Neuronal stem cell (in vitro differentiated cells): ENCODE data around the gene ATP2C2.
A peak's percentile ranks its signal among the peaks of the same experiment; 100 is the strongest.

Experiments
- DNase-seq: peaks from one replicate; pipeline ENCODE4 v3.0.0-alpha.2; 2013; ENCODE audit warnings: low spot score
- H2AFZ ChIP-seq: one replicate; pipeline ENCODE4 v1.6.1; 2013; ENCODE audit warnings: mild to moderate bottlenecking, low read length, inconsistent platforms
- H2AK5ac ChIP-seq: 2 replicates; pipeline ENCODE4 v1.6.1; 2013; ENCODE audit warnings: low read depth, mild to moderate bottlenecking, inconsistent platforms, low read length, moderate library complexity, mixed read lengths
- H2BK120ac ChIP-seq: 2 replicates; pipeline ENCODE4 v1.6.1; 2013; ENCODE audit warnings: low read depth, mild to moderate bottlenecking, inconsistent platforms, low read length, moderate library complexity, mixed read lengths
- H2BK12ac ChIP-seq: one replicate; pipeline ENCODE4 v1.6.1; 2013; ENCODE audit warnings: low read length, inconsistent platforms
- H2BK15ac ChIP-seq: 2 replicates; pipeline ENCODE4 v1.6.1; 2013; ENCODE audit warnings: mild to moderate bottlenecking, low read length, inconsistent platforms, mixed read lengths
- H2BK5ac ChIP-seq: one replicate; pipeline ENCODE4 v1.6.1; 2013; ENCODE audit warnings: inconsistent platforms, mild to moderate bottlenecking, low read length, moderate library complexity
- H3K14ac ChIP-seq: one replicate; pipeline ENCODE4 v1.6.1; 2013; ENCODE audit warnings: low read length, inconsistent platforms
- H3K18ac ChIP-seq: 2 replicates; pipeline ENCODE4 v1.6.1; 2013; ENCODE audit warnings: low read length, inconsistent platforms
- H3K23ac ChIP-seq: 2 replicates; pipeline ENCODE4 v1.6.1; 2013; ENCODE audit warnings: low read depth, mild to moderate bottlenecking, mixed read lengths, low read length, inconsistent platforms; ENCODE audit not compliant: poor library complexity
- H3K27ac ChIP-seq: replicated peaks from 3 replicates; pipeline ENCODE4 v1.5.1; 2013; ENCODE audit warnings: low read length, inconsistent platforms
- H3K27me3 ChIP-seq, 3 experiments: 2 replicates each; pipeline ENCODE4 v1.6.1; 2013; ENCODE audit warnings: low read length in 3 of 3, mild to moderate bottlenecking in 2 of 3, inconsistent platforms in 1 of 3, low read depth in 1 of 3, mixed read lengths in 1 of 3, moderate library complexity in 1 of 3; ENCODE audit not compliant: control insufficient read depth in 3 of 3, insufficient read depth in 3 of 3
- H3K36me3 ChIP-seq, 2 donors: replicated peaks in 1 of 2; 2 replicates each; pipeline ENCODE4 v1.6.1; 2013; ENCODE audit warnings: low read length in 2 of 2; ENCODE audit not compliant: control insufficient read depth in 2 of 2, insufficient read depth in 2 of 2
- H3K4ac ChIP-seq: 2 replicates; pipeline ENCODE4 v1.6.1; 2013; ENCODE audit warnings: inconsistent platforms, mild to moderate bottlenecking, low read length, moderate library complexity
- H3K4me1 ChIP-seq, 2 donors: 1 replicate in 1 of 2; 2 replicates in 1 of 2; pipeline ENCODE4 v1.6.1; 2013; ENCODE audit warnings: low read length in 2 of 2, low read depth in 1 of 2; ENCODE audit not compliant: control insufficient read depth in 2 of 2, insufficient read depth in 1 of 2
- H3K4me2 ChIP-seq: one replicate; pipeline ENCODE4 v1.6.1; 2013; ENCODE audit warnings: mild to moderate bottlenecking, low read length, inconsistent platforms; ENCODE audit not compliant: insufficient read depth, poor library complexity, severe bottlenecking
- H3K4me3 ChIP-seq, 2 donors: 2 replicates each; pipeline ENCODE4 v1.5.1; 2013; ENCODE audit warnings: low read length in 2 of 2, mild to moderate bottlenecking in 2 of 2, inconsistent platforms in 1 of 2, moderate library complexity in 1 of 2
- H3K79me1 ChIP-seq: one replicate; pipeline ENCODE4 v1.6.1; 2013; ENCODE audit warnings: low read depth, mild to moderate bottlenecking, inconsistent platforms, low read length, moderate library complexity
- H3K9ac ChIP-seq: one replicate; pipeline ENCODE4 v1.6.1; 2013; ENCODE audit warnings: mild to moderate bottlenecking, low read depth, low read length, inconsistent platforms; ENCODE audit not compliant: poor library complexity
- H3K9me3 ChIP-seq, 2 donors: replicated peaks in 1 of 2; 2 replicates each; pipeline versions ENCODE3 to v1.6.1; 2013; ENCODE audit warnings: low read length in 2 of 2, mild to moderate bottlenecking in 2 of 2, inconsistent platforms in 1 of 2, low read depth in 1 of 2, mixed read lengths in 1 of 2, moderate library complexity in 1 of 2; ENCODE audit not compliant: control insufficient read depth in 2 of 2, insufficient read depth in 1 of 2
- H4K8ac ChIP-seq: one replicate; pipeline ENCODE4 v1.6.1; 2013; ENCODE audit warnings: low read depth, mild to moderate bottlenecking, inconsistent platforms, low read length, moderate library complexity
- H4K91ac ChIP-seq: one replicate; pipeline ENCODE4 v1.6.1; 2013; ENCODE audit warnings: low read length, low read depth, mild to moderate bottlenecking, inconsistent platforms; ENCODE audit not compliant: poor library complexity
- WGBS, 2 donors: extraction: QIAGEN DNeasy Blood & Tissue Kit; methylation state at CpG; one replicate each; pipeline ENCODE4 v1.1.7; 2013; ENCODE audit warnings: missing lambda C conversion rate in 2 of 2, mixed read lengths in 1 of 2; ENCODE audit not compliant: insufficient read length in 2 of 2, insufficient replicate concordance in 1 of 2; ENCODE audit errors: extremely low coverage in 2 of 2; 5-methylcytosine and 5-hydroxymethylcytosine counted together

The ATP2C2 gene

DNA sequence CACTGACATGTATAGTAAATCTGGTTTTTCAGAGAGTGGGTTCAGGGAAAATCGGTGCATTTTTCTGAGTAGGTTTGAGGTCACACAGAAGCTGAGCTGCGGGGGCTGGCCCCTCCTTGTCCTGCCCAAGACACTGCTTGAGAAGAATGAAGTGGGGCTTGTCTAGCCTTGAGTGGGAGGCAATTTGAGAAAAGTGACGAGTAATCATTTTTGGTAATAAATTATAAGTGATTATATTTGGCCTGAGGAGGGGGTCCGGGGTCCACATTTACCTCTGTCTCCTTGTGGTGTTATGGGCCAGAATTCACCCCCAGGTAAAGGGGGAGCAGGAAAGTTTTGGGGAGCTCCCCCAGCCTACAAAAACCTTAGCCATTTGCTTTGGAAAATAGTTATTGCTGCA lies 45.6 kb upstream of the ATP2C2 start:
- no peak overlapping the region for H2AFZ ChIP-seq
- no peak overlapping the region for H4K8ac ChIP-seq
- H2BK5ac ChIP-seq = no peak overlapping the region
- no peak overlapping the region for H3K4me3 ChIP-seq
- H3K27ac ChIP-seq = no peak overlapping the region
- no peak overlapping the region for H2BK120ac ChIP-seq
- no peak overlapping the region for H3K4me2 ChIP-seq
- H4K91ac ChIP-seq = no peak overlapping the region
- no peaks in the 10 kb centered on the region for H3K27me3 ChIP-seq
- H3K18ac ChIP-seq = no peak overlapping the region
- no peak overlapping the region for H3K9ac ChIP-seq
- no peak for DNase-seq
- H2BK15ac ChIP-seq = no peak overlapping the region
- no peak overlapping the region for H3K4ac ChIP-seq
- H3K4me1 ChIP-seq = peaks cover 2 to 4% of the 10 kb centered on the region in 2 donors
- no peak overlapping the region for H3K14ac ChIP-seq
- no peaks in the 10 kb centered on the region for H3K79me1 ChIP-seq
- no peak overlapping the region for H2BK12ac ChIP-seq
- no peak overlapping the region for H2AK5ac ChIP-seq
- no peak overlapping the region for H3K23ac ChIP-seq
- H3K9me3 ChIP-seq = peaks cover 3 to 8% of the 10 kb centered on the region in 2 donors
- WGBS, 2 donors = no CpG with 5 or more reads among the region's 4 CpGs
- no peaks in the 10 kb centered on the region for H3K36me3 ChIP-seq

DNA sequence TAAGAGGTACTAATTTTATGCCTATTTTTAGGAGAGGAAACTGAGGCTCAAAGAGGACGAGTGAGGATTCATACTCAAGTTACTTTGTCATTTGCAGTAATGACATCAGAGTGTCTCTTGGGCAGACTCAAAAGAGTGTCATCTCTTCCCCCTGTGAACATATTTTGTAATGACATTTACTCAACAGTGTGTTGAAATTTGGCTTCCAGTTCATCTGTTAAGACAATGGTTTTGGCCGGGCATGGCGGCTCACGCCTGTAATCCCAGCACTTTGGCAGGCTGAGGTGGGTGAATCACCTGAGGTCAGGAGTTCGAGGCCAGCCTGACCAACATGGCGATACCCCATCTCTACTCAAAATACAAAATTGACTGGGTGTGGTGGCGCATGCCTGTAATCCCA lies 44.7 kb upstream of the ATP2C2 start:
- no peaks in the 10 kb centered on the region for H3K36me3 ChIP-seq
- peaks cover 0 to 3% (median 0%) of the 10 kb centered on the region in 3 experiments for H3K27me3 ChIP-seq
- H3K4me2 ChIP-seq = no peak overlapping the region
- peaks cover 2 to 3% of the 10 kb centered on the region in 2 donors for H3K4me1 ChIP-seq
- H2AK5ac ChIP-seq = no peak overlapping the region
- no peak overlapping the region for H3K9ac ChIP-seq
- H3K79me1 ChIP-seq = no peaks in the 10 kb centered on the region
- H3K14ac ChIP-seq = no peak overlapping the region
- no CpG with 5 or more reads among the region's 7 CpGs for WGBS, 2 donors
- H4K91ac ChIP-seq = no peak overlapping the region
- H3K9me3 ChIP-seq = peaks cover 2 to 4% of the 10 kb centered on the region in 2 donors
- no peak overlapping the region for H2BK15ac ChIP-seq
- H3K18ac ChIP-seq = no peak overlapping the region
- no peak overlapping the region for H3K4me3 ChIP-seq
- H3K23ac ChIP-seq = no peak overlapping the region
- no peak for DNase-seq
- H3K27ac ChIP-seq = no peak overlapping the region
- no peak overlapping the region for H3K4ac ChIP-seq
- no peak overlapping the region for H2AFZ ChIP-seq
- H2BK12ac ChIP-seq = no peak overlapping the region
- no peak overlapping the region for H4K8ac ChIP-seq
- H2BK120ac ChIP-seq = no peak overlapping the region
- H2BK5ac ChIP-seq = no peak overlapping the region

DNA sequence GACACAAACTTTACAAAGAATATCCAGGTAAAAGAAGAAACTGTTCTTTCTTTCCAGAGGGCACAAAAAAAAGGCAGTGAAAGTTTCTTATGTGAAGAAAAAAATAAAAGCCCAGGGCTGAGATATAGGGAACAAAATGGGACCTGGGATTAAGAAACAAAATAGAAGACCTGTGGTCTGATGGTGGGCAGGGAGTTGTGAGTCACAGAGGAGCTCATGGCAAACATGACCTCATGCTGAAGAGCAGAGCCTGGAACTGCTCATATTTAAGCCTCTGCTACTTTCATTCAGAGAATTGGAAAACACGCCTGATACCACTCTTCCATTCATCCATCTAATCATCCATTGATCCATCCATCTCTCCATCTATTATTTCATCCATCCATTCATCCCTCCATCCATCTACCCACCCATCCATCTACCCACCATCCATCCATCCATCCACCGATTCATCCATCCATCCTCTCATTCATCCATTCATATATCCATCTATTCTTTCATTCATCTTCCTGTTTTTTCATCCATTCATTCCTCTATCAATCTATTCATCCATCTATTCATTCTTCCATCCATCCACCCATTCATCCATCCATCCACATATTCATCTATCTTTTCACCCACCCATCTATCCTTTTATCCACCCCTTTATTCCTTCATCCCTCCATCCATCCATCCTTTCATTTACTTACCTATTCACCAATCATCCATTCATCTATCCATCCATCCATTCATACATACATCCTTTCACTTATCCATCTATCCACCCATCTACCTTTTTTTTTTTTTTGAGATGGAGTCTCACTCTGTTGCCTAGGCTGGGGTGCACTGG lies 43.7 kb upstream of the ATP2C2 start:
- no peak overlapping the region for H2AK5ac ChIP-seq
- no peaks in the 10 kb centered on the region for H3K79me1 ChIP-seq
- no peak overlapping the region for H3K18ac ChIP-seq
- no peak overlapping the region for H3K23ac ChIP-seq
- no peak overlapping the region for H2AFZ ChIP-seq
- no peak overlapping the region for H2BK120ac ChIP-seq
- no peaks in the 10 kb centered on the region for H3K36me3 ChIP-seq
- no peak overlapping the region for H3K4me3 ChIP-seq
- peaks cover 2% of the 10 kb centered on the region in 2 donors for H3K4me1 ChIP-seq
- H2BK15ac ChIP-seq = no peak overlapping the region
- no peak overlapping the region for H2BK5ac ChIP-seq
- H3K27ac ChIP-seq = no peak overlapping the region
- H4K91ac ChIP-seq = no peak overlapping the region
- H3K27me3 ChIP-seq = peaks cover 0 to 4% (median 0%) of the 10 kb centered on the region in 3 experiments
- 100% methylated on average over 1 of the region's 2 CpGs for WGBS, 2 donors
- no peak for DNase-seq
- H2BK12ac ChIP-seq = no peak overlapping the region
- H3K14ac ChIP-seq = no peak overlapping the region
- H3K4ac ChIP-seq = no peak overlapping the region
- no peak overlapping the region for H4K8ac ChIP-seq
- H3K9me3 ChIP-seq = peaks cover 0 to 4% of the 10 kb centered on the region in 2 donors
- no peak overlapping the region for H3K4me2 ChIP-seq
- H3K9ac ChIP-seq = no peak overlapping the region

GRCh38 chr16:84326545-84326944 lies 41.8 kb upstream of the ATP2C2 start:
- Histone ChIP-seq H3K23ac (no peak overlapping the region), H3K79me1 (no peaks in the 10 kb centered on the region), H3K27me3 (peaks cover 0 to 4% (median 0%) of the 10 kb centered on the region in 3 experiments), H2BK15ac (no peak overlapping the region), H3K4me2 (no peak overlapping the region), H2AK5ac (peak overlapping the region; percentile 9), H3K9me3 (peaks cover 0 to 4% of the 10 kb centered on the region in 2 donors), H3K27ac (no peak overlapping the region), H2BK12ac (no peak overlapping the region), H3K4ac (no peak overlapping the region), H3K4me1 (peaks cover 2 to 5% of the 10 kb centered on the region in 2 donors), H3K4me3 (no peak overlapping the region), H3K14ac (no peak overlapping the region), H3K9ac (no peak overlapping the region), H4K8ac (no peak overlapping the region), H2BK5ac (no peak overlapping the region), H2AFZ (no peak overlapping the region), H3K18ac (peak overlapping the region; percentile 68), H3K36me3 (no peaks in the 10 kb centered on the region), H4K91ac (no peak overlapping the region), H2BK120ac (no peak overlapping the region)
- WGBS, 2 donors = no CpG with 5 or more reads among the region's 2 CpGs
- no peak for DNase-seq
